GM12891 (cell line): ENCODE measurements around the gene TBX1.

Source experiments
- DNase-seq: peaks from one replicate; pipeline ENCODE4 v3.0.0; 2011; ENCODE audit warnings: low spot score; ENCODE audit not compliant: insufficient read length
- FAIRE-seq: peaks from 2 replicates; lab custom pipeline; 2011; peaks lifted over from hg19 to GRCh38; lab: Jason Lieb, UNC
- PAX5 ChIP-seq: IDR thresholded peaks from 2 replicates; pipeline ENCODE4 v1.6.1; 2011; ENCODE audit warnings: low read length, moderate library complexity, mild to moderate bottlenecking; ENCODE audit not compliant: insufficient read depth, severe bottlenecking
- POLR2A ChIP-seq: IDR thresholded peaks from 2 replicates; pipeline ENCODE4 v1.6.1; 2011; ENCODE audit warnings: low read depth, low read length, control low read depth
- POLR2AphosphoS5 ChIP-seq: IDR thresholded peaks from 2 replicates; pipeline ENCODE4 v1.6.1; 2011; ENCODE audit warnings: low read depth, low read length, control low read depth
- POU2F2 ChIP-seq: IDR thresholded peaks from 2 replicates; pipeline ENCODE4 v1.6.1; 2011; ENCODE audit warnings: low read depth, mild to moderate bottlenecking, control low read depth, low read length, moderate library complexity
- SPI1 ChIP-seq: IDR thresholded peaks from 2 replicates; pipeline ENCODE4 v1.6.1; 2011; ENCODE audit warnings: low read depth, low read length, control low read depth
- TAF1 ChIP-seq: IDR thresholded peaks from 2 replicates; pipeline ENCODE4 v1.6.1; 2011; ENCODE audit warnings: low read depth, low read length, control low read depth

TBX1 gene

GRCh38 chr22:19755145-19755710 lies 5.3 kb upstream of the TBX1 start:
- FAIRE-seq (no peak), DNase-seq (no peak)
- TF ChIP-seq SPI1 (no peak), POLR2AphosphoS5 (no peak), PAX5 (no peak), TAF1 (no peak), POLR2A (no peak), POU2F2 (no peak)

- TF ChIP-seq PAX5 (no peak), SPI1 (no peak), TAF1 (no peak), POU2F2 (no peak), POLR2A (no peak), POLR2AphosphoS5 (no peak)
- FAIRE-seq (no peak), DNase-seq (no peak)
These were observed 4.8 kb upstream of the TBX1 start for GRCh38 chr22:19755722-19756287.

DNA sequence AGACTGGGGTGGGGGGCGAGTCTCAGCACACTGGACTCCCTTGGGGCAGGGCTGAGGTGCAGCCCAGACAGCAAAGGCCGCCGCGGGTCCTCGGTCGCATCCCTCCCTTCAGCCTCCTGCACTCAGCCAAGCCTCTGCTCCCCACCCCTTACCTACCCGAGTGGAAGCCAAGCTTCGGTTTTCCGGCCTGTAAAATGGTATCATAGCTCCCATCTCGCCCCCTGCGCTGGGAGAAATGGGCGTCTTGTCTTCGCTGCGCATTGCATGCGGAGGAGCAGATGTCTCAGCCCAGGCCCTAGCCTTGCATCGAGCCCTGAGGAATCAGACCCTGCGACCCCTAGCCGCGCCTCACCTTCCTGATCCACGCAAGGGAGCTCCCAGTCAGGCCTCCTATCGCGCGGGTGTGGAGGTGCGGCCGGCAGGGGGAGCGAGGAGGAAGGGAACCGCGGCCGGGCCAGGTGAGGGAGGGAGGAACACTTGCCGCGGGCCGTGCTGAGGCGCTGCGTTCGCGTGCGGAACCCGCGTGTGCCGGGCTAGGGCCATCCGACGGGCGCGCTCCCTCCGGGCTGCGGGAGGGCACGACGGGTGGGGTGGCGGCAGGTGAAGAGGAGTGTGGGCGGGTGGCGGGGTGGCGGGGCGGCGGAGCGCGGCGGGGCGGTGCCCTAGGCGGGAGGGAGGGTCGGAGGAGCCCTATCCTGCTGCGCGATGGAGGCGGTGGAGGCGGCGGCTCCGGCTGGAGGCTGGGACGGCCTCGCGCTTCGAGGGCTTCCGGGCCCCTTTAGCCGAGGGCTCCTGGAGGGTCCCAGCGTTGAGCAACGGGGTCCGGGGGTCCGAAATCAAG lies 4.1 kb upstream of the TBX1 start:
- peak; percentile 82 for FAIRE-seq
- TF ChIP-seq TAF1 (no peak), SPI1 (no peak), PAX5 (no peak), POU2F2 (no peak), POLR2AphosphoS5 (no peak), POLR2A (no peak)

GRCh38 chr22:19757140-19757984 lies 3.2 kb upstream of the TBX1 start:
- DNase-seq, result no peak
- FAIRE-seq, result no peak

More for the DNA sequence above, 4.1 kb upstream of the TBX1 start:
- peak; percentile 86 for DNase-seq

DNA sequence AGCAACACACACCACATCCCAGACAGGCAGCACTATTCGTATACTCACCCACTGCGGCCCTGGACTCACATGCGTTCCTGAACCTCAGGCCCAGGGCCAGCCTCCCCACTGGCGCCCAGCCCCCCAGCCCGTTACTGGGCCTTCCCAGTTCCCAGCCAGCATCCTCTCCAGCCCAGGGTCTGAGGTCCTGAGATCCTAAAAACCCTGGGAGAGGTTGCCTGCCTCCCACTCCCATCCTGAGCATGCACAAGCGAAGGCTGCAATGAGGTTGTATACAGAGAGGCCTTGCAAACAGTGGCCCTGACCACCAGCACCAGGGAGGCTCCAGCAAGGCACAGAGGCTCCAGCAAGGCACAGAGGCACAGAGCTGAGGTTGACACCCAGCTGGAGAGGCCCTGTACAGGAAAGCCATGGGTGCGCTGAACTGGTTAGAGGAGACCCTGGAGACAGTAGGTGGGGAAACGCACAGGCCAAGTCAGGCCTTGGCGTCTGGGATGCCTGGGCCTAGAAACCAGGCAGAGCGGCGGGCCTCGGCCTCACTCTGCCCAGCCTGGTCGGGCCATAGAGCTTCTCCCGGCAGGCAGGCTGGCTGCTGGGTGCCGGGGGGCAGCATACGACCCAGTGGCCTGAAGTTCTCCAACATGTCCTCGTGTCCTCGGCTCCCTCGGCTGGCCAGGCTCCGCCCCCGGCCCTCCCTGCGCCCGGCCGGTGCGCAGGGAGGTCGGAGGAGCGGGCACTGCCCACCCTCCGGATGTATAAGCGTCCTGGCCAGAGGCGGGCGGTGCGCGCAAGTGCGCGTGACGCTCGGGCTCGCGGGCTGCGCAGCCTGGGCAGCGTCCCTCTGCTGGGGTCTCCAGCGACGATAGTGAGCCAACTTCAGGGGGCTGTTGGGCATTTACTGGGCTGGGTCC lies 2.3 kb upstream of the TBX1 start:
- no peak for FAIRE-seq
- TF ChIP-seq POLR2A (no peak), SPI1 (no peak), POU2F2 (no peak), POLR2AphosphoS5 (no peak), PAX5 (no peak), TAF1 (no peak)
- DNase-seq, result no peak

More at GRCh38 chr22:19757140-19757984, 3.2 kb upstream of the TBX1 start:
- TF ChIP-seq SPI1 (peak; percentile 34), POLR2A (no peak), POU2F2 (no peak)

DNA sequence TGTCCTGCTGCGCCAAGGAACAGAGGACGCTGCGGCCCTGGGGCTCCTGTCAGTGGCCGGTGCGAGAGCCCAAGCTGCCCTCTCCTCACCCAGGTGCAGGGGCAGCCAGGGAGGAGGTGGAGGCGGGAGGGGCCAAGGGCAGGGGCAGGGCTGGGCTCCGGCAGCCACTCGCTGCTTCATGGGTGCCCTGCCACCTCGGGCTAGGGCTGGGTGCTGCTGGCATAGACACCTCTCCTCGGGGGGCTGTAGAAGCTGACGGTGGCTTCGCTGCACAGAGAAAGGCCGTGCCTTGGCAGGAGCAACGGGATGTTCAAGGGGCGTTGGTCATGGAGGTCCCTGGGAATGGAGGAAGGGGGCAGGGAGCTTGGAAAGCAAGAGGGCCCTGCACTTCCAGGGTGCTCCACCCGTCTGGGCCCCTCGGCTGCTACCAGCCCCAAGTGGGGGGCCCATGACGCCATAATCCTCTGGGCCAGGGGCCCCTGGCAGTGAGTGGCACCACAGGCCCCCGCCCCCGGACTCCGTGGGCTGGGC lies 1.6 kb upstream of the TBX1 start:
- TF ChIP-seq SPI1 (no peak), POU2F2 (no peak), TAF1 (no peak), POLR2AphosphoS5 (no peak), POLR2A (no peak), PAX5 (no peak)
- FAIRE-seq (no peak), DNase-seq (no peak)

- FAIRE-seq, result no peak
- no peak for DNase-seq
- TF ChIP-seq POLR2AphosphoS5 (no peak), POLR2A (no peak), SPI1 (no peak), PAX5 (no peak), TAF1 (no peak), POU2F2 (no peak)
These were observed 1.0 kb upstream of the TBX1 start for GRCh38 chr22:19759427-19760057.
